Stromal cell of bone marrow (primary cell): ENCODE measurements around the gene TTC5.
"Not testable (repeated sequence)": the region's sequence is repeated elsewhere in the genome, so short reads cannot be mapped to it uniquely, and the experiment has no call there.

Experiments used
- DNase-seq: peaks from one replicate; pipeline ENCODE4 v3.0.0-alpha.2; 2012; ENCODE audit warnings: low read depth

The TTC5 gene, protein sequence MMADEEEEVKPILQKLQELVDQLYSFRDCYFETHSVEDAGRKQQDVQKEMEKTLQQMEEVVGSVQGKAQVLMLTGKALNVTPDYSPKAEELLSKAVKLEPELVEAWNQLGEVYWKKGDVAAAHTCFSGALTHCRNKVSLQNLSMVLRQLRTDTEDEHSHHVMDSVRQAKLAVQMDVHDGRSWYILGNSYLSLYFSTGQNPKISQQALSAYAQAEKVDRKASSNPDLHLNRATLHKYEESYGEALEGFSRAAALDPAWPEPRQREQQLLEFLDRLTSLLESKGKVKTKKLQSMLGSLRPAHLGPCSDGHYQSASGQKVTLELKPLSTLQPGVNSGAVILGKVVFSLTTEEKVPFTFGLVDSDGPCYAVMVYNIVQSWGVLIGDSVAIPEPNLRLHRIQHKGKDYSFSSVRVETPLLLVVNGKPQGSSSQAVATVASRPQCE

DNA sequence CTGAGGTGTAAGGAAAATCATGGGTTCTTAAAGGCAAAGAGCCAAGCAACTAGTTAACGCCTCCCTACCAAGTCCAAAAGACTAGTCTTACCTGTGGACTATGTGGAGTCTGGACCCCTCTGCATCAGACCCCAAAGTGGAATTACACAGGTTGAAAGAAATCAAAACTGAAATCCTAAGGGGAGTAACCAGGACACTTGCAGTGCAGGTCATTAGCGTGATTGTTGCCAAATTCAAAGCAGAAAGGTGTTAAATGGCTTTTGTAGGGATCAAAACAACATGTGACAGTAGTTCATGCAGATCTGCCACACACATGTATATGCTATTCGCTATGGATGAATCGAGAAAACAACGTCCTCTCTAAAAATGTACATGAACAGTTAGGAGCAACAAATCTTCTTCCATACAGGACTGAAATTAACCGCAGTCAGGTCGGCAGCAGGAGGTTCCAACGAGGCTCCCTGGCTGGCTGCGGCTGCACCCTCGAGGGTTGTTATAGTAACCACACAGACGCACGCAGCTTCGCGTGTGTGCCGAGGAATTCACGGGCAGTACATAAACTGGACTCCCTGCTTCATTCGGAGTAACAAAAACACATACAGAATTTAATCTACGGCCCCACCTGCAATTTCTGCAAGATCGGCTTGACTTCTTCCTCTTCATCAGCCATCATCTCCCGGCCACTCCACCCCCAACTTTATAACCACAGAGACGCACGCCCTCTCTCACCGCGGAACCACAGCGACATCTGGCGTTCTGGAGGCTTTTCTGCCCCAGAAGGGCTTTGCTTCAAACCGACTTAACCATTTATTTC is at the start of gene TTC5:
Gene TTC5 (minus strand): TSS at position 687 of the 814 bp plus-strand sequence. CDS start 14 bp downstream, at position 673.
- peak; percentile 78 for DNase-seq

DNA sequence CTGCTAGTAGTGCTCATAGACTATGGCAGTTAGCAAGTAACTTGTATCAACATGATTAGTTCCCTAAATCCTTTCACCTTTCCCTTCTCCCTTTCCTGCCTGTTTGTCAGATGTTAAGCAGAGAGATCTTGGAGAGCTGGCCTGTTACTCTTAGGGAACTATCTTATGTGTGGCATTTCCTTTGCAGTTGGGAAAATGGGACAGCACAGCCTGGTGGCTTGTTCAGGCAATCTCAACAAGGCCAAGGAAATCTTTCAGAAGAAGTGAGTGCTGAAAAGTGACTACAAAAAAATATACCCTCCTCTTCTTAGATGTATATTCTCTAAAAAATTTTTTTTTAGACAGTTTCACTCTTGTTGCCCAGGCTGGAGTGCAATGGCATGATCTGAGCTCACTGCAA is 45.1 kb upstream of the TTC5 start:
- no peak for DNase-seq

DNA sequence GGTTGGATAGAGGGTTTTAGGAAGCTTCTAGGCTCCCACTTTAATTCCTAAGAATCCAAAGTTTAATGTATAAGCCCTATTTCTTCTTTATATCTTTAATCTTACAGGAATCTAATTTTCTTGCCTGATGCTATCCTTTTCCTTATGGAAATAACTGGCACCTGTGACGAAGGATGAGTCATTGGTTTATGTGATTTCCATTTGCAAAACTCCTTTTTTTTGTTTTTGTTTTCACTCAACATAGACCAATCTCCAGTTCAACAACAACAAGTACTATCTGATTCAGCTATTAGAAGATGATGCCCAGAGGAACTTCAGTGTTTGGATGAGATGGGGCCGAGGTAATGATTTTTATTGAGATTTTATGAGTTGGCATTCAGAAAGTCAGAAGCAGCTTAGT is 44.5 kb upstream of the TTC5 start:
- DNase-seq = no peak

DNA sequence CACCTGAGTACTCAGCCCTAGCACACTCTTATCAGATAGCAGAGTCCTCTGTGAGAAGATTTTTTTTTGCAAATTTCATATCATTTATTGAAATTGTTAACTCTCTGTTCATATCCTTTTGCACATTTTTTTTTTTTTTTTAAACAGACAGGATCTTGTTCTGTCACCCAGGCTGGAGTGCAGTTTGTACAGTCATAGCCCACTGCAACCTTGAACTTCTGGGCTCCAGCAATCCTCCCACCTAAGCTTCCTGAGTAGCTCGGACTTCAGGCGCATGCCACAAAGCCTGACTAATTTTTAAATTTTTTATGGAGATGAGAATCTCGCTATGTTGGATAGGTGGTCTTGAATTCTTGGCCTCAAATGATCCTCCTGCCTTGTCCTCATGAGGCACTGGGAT is 42.0 kb upstream of the TTC5 start:
- DNase-seq = no peak

DNA sequence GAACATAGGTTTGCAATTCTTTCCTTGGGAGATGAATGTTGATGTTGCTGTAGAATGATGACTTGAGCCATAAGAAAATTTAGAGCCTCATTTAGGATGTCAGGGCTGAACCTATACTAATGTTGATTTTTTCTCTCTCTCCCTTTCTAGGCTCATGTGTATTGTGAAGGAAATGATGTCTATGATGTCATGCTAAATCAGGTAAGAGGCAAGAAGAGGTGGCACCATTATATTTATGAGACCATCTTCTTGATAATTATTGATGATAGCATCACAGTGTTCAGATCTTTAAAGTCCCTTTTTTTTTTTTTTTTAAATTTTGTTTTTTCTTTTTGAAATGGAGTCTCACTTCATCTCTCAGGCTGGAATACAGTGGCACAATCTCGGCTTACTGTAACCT is 41.0 kb upstream of the TTC5 start:
- no peak for DNase-seq

DNA sequence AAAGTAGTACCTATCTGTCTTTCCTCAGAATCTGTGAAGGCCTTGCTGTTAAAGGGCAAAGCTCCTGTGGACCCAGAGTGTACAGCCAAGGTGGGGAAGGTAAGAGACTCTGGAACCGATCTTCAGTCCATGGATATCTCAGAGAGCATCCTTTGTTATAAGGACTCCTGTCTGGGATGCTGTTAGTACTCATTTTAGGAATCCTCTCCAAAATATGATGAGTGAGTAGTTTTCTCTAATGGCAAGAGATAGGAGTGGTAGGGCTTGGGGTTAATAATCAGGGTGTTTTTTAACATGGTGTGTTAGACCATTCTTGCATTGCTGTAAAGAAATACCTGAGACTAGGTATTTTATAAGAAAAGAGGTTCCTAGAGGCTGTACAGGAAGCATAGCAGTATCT is 39.6 kb upstream of the TTC5 start:
- DNase-seq = no peak

DNA sequence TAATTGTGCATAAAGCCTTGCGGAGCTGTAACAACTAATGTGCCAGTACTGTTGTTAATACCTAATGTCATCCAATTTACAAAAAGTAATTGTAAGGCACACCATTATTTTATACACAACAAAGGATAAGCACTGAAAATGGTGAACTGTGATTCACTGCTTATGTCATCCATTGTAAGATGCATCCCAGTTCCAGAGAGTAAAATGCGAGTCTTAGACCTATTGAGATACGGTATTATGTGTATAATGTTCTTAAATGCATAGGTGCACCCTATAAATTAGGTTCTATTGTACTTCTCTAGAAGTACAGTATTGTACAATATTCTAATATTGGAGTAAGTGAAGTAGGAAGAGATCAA is 38.1 kb upstream of the TTC5 start:
- DNase-seq = no peak

DNA sequence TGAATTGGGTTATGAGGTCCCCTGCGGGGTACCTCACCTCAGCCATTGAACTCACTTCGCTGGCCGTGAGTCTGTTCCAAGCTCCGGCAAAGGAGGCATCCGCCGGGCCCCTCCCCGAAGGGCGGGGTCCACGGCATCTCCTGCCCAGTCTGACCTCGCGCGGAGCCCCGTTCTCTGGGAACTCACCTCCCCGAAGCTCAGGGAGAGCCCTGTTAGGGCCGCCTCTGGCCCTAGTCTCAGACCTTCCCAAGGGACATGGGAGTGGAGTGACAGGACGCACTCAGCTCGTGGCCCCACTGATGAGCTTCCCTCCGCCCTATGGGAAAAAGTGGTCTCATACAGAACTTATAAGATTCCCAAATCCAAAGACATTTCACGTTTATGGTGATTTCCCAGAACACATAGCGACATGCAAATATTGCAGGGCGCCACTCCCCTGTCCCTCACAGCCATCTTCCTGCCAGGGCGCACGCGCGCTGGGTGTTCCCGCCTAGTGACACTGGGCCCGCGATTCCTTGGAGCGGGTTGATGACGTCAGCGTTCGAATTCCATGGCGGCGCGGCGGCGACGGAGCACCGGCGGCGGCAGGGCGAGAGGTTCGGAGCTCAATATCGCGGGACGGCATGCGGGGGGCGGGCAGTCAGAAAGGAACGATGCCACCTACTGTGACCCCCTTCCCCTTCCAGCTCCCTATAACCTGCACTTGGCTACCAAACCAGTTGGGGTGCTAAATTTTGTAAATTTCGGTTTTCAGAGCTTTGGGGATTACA is 37.5 kb upstream of the TTC5 start, which contains the start of gene PARP2:
Gene PARP2 (plus strand): TSS at position 544 of the 770 bp plus-strand sequence. CDS start 7 bp downstream, at position 551.
- peak; percentile 98 for DNase-seq

DNA sequence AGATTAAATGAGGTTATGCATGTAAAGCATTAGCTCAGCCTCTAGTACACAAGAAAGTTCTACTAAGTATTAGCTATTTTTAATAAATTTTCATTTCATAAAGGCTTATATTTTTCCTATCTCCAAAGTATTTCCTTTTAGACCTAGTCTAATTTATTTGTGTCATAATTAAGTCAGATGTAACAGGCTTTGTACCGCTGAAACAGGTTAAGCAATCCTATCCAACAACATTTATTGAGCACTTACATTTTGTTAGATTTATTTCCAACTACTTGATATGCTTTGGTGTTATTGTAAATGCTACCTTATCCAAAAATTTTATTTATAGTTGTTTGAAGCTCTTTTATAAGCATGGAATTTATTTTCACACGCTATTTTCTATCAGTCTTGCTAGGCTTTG is 35.9 kb upstream of the TTC5 start:
- DNase-seq = no peak

DNA sequence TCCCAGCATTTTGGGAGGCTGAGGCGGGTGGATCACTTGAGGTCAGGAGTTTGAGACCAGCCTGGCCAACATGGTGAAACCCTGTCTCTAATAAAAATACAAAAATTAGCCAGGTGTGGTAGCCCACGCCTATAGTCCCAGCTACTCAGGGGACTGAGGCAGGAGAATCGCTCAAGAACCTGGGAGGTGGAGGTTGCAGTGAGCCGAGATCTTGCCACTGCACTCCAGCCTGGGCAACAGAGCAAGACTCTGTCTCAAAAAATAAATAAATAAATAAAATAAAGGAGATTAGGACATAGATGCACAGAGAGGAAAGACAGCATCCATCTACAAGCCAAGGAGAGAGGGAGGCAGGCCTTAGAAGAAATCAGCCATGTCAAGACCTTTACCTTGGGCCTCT is 35.3 kb upstream of the TTC5 start:
- DNase-seq = not testable (repeated sequence)

DNA sequence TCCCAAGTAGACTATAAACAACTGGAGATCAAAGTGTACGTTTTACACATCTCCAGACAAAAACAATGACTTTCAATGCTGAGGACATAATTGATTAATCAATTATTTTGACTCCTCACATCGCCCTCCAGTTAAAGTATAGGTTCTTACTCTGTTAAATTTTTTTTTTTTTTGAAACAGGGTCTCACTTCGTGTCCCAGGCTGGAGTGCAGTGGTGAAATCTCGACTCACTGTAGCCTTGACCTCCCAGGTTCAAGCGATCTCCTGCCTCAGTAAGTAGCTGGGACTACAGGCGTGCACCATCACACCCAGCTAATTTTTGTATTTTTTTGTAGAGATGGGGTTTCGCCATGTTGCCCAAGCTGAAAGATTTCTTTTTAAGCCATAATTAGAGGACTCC is 28.3 kb upstream of the TTC5 start:
- no peak for DNase-seq

DNA sequence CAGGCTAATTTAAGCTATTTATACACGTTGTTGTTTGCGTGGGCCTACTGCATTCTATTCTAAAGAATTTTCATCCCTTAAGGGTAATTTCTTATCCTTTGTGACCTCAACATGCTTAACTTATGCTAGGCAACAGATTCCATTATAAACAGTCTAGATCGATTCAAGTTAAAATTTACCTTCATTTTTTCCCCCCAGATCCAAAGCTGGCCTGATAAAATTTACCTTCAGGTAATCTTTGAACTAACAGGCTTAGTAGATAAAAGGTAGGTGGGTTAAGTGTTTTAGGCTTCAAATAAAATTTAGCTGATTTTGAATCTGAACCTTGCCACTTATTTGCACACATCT is 27.7 kb upstream of the TTC5 start:
- no peak for DNase-seq

DNA sequence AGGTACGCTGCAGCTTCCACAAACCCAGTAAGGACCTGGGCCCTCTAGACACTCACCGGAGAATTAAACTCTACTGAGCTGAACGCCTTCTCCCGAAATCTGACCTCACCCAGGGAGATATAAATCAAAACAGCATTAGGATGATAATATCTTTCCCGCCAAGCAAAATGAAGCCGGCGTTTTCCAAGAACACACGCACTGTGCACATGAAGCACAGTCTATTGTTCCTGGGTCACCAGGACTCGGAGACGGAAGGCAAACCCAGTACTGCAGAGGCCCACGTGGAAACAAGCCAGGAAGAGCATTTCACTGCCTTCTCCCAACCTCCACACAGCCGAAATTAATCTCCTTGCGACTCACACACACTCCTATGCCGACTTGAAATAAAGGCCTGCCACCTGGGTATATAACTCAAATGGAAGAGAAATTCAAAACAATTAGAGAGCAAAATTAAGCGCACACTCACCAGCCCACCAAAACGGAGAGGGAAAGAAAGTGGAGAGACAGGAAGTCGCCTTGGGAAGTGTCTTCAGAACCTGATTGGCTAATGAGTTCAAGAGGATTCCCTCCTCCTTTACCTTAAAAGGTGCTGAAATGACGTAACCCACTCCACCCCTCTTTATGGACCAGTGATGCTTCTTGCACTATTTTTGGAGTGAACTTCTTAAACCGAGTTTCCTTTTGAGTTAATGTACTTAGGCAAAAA is 27.2 kb upstream of the TTC5 start, which contains the start of gene CCNB1IP1:
Gene CCNB1IP1 (minus strand): TSS at position 492 of the 706 bp plus-strand sequence. CDS start 16,756 bp downstream, outside the sequence.
- DNase-seq = peak; percentile 86

DNA sequence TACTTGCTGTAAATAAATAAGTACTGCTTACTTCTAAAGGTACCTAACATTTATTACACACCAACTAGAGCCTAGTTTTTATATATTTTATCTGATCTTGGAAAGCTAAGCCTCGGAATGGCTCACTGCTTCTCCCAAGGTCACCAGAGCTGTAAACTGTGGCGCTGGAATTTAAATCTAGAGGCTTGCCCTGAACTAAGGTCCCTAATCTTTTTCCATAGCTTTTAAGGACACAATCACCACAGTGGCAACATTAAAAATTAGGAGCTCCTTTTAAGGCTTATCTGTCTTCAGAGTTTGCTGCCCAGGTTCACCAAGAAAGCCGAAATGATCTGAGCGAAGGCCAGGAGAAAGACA is 26.7 kb upstream of the TTC5 start:
- no peak for DNase-seq

DNA sequence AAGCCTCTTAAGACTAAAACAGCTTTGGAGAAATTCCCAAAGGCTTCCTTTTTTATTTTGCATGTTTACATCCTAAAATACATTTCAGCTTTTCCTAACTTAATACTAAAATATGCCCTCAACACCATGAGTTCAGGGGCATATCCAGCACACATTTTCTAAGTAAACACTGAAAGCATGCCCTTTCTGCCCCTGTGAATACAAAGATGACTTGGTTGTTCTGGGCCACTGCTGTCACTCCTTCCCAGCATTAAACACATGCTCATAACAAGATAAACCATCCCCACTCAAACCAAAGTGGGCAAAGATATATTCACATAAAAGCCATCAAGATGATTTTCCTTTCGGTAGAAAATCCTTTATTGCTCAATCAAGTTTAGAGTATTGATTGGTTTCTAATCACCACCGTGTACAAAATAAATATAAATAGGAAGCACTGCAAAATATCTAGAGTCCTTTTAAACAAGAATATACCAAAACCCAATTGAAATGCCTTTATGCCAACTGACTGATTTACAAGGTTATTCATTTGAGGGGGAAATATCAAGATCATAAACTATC is 25.4 kb upstream of the TTC5 start:
- no peak for DNase-seq

DNA sequence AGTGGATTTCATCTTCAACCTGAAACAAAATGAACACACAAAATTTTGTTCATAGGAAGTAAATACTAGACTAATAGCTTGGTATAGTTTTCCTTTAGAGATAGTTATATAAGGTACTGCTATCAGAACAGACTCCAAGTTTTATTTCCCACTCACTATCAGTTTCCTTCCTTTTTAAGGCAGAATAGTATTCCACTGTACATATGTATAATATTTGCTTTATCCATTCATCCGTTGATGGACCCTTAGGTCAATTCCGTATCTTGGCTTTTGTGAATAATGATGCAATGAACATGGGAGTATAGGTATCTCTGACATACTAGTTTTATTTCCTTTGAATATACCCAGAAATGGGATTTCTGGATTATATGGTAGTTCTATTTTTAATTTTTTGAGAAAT is 23.6 kb upstream of the TTC5 start:
- DNase-seq = no peak

DNA sequence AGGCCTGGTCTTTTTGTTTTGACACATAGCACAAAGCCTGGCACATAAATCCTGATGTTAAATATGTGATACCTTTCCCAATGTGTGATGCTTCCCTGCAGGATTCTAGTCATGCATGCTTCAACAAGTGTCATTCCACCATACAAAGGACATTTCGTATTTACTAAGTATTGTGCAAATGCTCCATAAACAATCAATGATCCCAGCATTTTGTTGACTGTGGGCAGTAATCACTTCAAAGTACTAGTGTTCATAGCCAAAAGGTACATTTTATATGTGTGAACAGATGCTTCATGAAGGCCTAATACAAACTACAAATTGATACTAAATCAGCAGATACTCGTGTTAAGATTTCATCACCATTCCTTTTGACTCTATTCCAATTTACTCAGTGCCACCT is 23.0 kb upstream of the TTC5 start:
- no peak for DNase-seq

DNA sequence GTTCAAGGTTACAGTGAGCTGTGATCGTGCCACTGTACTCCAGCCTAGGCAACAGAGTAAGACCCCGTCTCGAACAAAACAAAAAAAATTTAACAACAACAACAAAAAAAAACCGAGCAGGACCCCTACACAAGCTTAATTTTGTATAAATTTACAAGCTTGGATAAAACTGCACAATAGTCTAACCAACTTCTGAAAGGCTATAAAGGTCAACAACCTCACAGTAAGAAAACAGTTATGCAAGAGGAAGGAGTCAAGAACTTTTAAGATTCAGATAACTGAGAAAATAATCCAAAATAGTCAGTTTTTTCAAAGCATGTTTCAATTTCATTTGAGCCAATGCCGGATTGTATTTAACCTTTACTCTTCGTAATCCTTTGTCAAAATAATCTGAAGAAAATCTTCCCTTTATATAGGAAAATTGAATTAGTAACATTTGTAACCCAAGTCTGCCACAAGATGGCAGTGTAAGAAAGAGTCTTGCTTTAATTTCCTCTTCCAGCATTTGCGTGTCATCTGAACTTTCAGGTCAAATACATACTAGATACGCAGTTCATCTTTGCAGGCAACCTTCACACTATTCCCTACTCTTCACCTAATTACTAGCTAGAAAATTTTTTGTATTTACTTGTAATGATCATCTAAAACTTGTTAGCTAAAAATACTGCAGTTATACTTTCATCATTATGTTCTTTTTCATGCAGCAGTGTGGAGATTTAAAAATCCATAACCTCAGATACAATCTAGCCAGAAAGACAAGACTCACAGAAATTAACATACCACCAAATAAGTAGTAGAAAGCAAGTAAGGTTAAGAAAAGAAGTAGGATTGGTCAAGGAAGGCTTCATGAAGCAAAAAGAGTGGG is 21.5 kb upstream of the TTC5 start:
- peak; percentile 62 for DNase-seq

DNA sequence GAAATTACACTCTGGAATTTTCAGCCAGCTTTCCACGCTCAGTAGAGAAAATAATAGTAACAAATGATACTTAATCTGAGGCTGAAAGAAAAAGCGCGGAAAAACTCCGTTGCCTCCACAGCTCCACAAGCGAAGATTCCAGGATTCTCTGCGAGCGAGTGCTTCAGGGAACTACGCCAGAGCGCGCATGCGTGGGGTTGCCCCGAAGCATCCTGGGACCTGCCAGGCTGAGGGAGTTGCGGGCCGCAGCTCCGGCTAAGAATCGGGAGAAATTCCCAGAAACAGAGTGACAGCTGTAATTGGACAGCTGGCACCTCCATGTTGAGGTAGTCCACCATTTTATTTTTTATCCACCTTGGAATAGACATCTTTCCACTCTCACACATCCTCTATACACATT is 12.0 kb upstream of the TTC5 start:
- DNase-seq = no peak

DNA sequence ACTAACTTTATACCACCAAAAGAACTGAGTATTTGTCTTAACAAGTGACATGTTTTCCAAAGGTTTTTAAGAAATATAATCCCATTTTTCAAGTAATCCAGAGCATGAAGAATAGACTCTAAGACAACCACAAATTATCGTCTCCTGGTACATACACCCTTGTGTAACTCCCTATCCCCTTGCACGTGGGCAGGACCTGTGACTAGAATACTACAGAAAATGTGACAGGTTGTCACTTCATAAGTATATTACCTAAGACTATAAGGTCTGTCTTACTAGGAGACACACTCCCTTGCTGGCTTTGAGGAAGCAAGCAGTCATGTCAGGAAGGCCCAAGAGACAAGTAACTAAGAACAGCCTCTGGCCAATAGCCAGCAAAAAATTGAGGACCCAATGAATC is 8.3 kb upstream of the TTC5 start:
- DNase-seq = no peak

DNA sequence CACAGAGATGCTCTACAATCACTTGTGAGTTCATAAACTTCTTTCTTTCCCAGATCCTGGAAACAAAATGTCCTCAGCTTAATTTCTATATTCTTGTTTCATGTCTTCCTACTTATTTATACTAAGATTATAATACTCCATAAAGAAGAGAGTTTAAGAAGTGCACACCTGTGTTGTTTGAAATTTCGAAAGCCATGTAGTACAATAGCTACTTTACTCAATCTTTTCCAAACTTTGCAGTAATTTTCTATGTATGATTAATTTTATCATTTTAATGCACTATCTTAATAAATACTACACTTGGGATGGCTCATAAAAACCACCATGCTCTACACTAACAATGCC is 300 bp upstream of the TTC5 start:
- DNase-seq = no peak
